Tibial nerve (tissue), 4 donors: ENCODE measurements around the gene RAB3C.

Experiments used
- CTCF ChIP-seq, 5 experiments: fragments of 200-600 bp in 3 of 5; fragments of 450-650 bp in 2 of 5; sonication (generic) in 3 of 5; IDR thresholded peaks; one replicate each; pipeline ENCODE4 v1.5.1; 2016 to 2019; ENCODE audit warnings: antibody characterized with exemption in 5 of 5, mild to moderate bottlenecking in 3 of 5, moderate library complexity in 2 of 5
- EP300 ChIP-seq, 2 donors: sonication (generic); formaldehyde crosslinking; IDR thresholded peaks; one replicate each; pipeline ENCODE4 v1.6.1; 2017; ENCODE audit warnings: antibody characterized with exemption in 2 of 2, mild to moderate bottlenecking in 1 of 2
- POLR2A ChIP-seq, 2 donors: fragments of 450-650 bp; IDR thresholded peaks; one replicate each; pipeline ENCODE4 v1.6.1; 2017; ENCODE audit warnings: antibody characterized with exemption in 2 of 2, mild to moderate bottlenecking in 2 of 2, moderate library complexity in 2 of 2

- TF ChIP-seq CTCF (IDR thresholded peaks at IDR 0.05) (no peak), POLR2A (IDR thresholded peaks at IDR 0.05) (no peak), EP300 (IDR thresholded peaks at IDR 0.05) (no peak)
Observed at GRCh38 chr5:58631895-58632294, 49.0 kb downstream of the RAB3C start.
